NCI-H524 (cell line): ENCODE results near the gene LRRC42.

Source experiments
- DNase-seq, 2 experiments: peaks; one replicate each; lab custom pipeline; 2025; lab: John Stamatoyannopoulos, UW

Gene LRRC42

GRCh38 chr1:53946252-53947171 lies at the start of gene LRRC42:
TSS of gene LRRC42 (plus strand) at chr1:53946350. CDS start at chr1:53952000, 5,650 bp downstream.
- no peak for DNase-seq

- no peak for DNase-seq
These were observed 49.4 kb upstream of the LRRC42 start for GRCh38 chr1:53896635-53897229.

- no peak for DNase-seq
These were observed 46.9 kb upstream of the LRRC42 start for GRCh38 chr1:53899206-53899628.

- DNase-seq, result no peak
These were observed 46.4 kb upstream of the LRRC42 start for GRCh38 chr1:53899708-53900107.

- DNase-seq, result no peak
These were observed 43.7 kb upstream of the LRRC42 start for GRCh38 chr1:53902235-53903138.

GRCh38 chr1:53905509-53905908 lies 40.6 kb upstream of the LRRC42 start:
- DNase-seq, result no peak

GRCh38 chr1:53906121-53906520 lies 40.0 kb upstream of the LRRC42 start:
- DNase-seq, result no peak

GRCh38 chr1:53909946-53910345 lies 36.2 kb upstream of the LRRC42 start:
- no peak for DNase-seq

GRCh38 chr1:53911442-53911841 lies 34.7 kb upstream of the LRRC42 start:
- DNase-seq, result no peak

- no peak for DNase-seq
These were observed 32.7 kb upstream of the LRRC42 start for GRCh38 chr1:53913352-53914033.

GRCh38 chr1:53918343-53918742 lies 27.8 kb upstream of the LRRC42 start:
- DNase-seq, result no peak

GRCh38 chr1:53919675-53920066 lies 26.5 kb upstream of the LRRC42 start:
- DNase-seq, result no peak

- no peak for DNase-seq
These were observed 18.7 kb upstream of the LRRC42 start for GRCh38 chr1:53927376-53927881.

- peak in 1 of 2 experiments; percentile 19 for DNase-seq
These were observed 16.7 kb upstream of the LRRC42 start for GRCh38 chr1:53929246-53929960.

GRCh38 chr1:53930932-53931331 lies 15.2 kb upstream of the LRRC42 start:
- no peak for DNase-seq

- DNase-seq, result no peak
These were observed 14.6 kb upstream of the LRRC42 start for GRCh38 chr1:53931523-53931922.

- no peak for DNase-seq
These were observed 11.9 kb upstream of the LRRC42 start for GRCh38 chr1:53934170-53934765.

- no peak for DNase-seq
These were observed 9.7 kb upstream of the LRRC42 start for GRCh38 chr1:53936430-53936829.

- no peak for DNase-seq
These were observed 7.9 kb upstream of the LRRC42 start for GRCh38 chr1:53938136-53938830.
